Keratinocyte (primary cell): ENCODE results near the gene C2CD3. TPM values are rescaled to one million over a fixed set of nuclear protein-coding genes. Genes with fewer than 3 reads are reported as not detected.

Source experiments
- DNase-seq: peaks from one replicate; pipeline ENCODE4 v3.0.0-alpha.2; 2011; ENCODE audit warnings: low read depth, missing footprints, low spot score
- FAIRE-seq: peaks from 2 replicates; lab custom pipeline; 2011; peaks lifted over from hg19 to GRCh38; lab: Jason Lieb, UNC
- H2AFZ ChIP-seq: 2 replicates; pipeline ENCODE4 v1.6.0; 2012; ENCODE audit warnings: low read length, control low read depth, inconsistent platforms; ENCODE audit not compliant: control insufficient read depth
- H3K27ac ChIP-seq: 2 replicates; pipeline ENCODE4 v1.5.1; 2011; ENCODE audit warnings: low read length; ENCODE audit not compliant: control insufficient read depth, insufficient read depth
- H3K27me3 ChIP-seq: 3 replicates; pipeline ENCODE4 v1.6.0; 2011; ENCODE audit warnings: low read length; ENCODE audit not compliant: control insufficient read depth, insufficient read depth; ENCODE audit errors: extremely low read depth
- H3K36me3 ChIP-seq, 2 experiments: 2 replicates in 1 of 2; 3 replicates in 1 of 2; pipeline ENCODE4 v1.5.1; 2011; ENCODE audit warnings: low read length in 2 of 2, mild to moderate bottlenecking in 1 of 2; ENCODE audit not compliant: control insufficient read depth in 2 of 2, insufficient read depth in 2 of 2; ENCODE audit errors: extremely low read depth in 1 of 2
- H3K4me1 ChIP-seq: 3 replicates; pipeline ENCODE4 v1.5.1; 2011; ENCODE audit warnings: low read length; ENCODE audit not compliant: control insufficient read depth, insufficient read depth; ENCODE audit errors: extremely low read depth
- H3K4me2 ChIP-seq: 3 replicates; pipeline ENCODE4 v1.6.0; 2011; ENCODE audit warnings: low read depth, low read length; ENCODE audit not compliant: control insufficient read depth, insufficient read depth; ENCODE audit errors: extremely low read depth
- H3K4me3 ChIP-seq, 3 experiments: fragments of 200-600 bp in 1 of 3; sonication (generic) in 1 of 3; 2 replicates in 2 of 3; 3 replicates in 1 of 3; pipeline ENCODE4 v1.5.1; 2011 to 2016; ENCODE audit warnings: low read length in 3 of 3, mild to moderate bottlenecking in 3 of 3, control low read depth in 2 of 3, inconsistent platforms in 1 of 3, low read depth in 1 of 3, mixed read lengths in 1 of 3, mixed run types in 1 of 3, moderate library complexity in 1 of 3; ENCODE audit not compliant: control insufficient read depth in 2 of 3, insufficient read depth in 2 of 3; ENCODE audit errors: extremely low read depth in 1 of 3
- H3K79me2 ChIP-seq: 2 replicates; pipeline ENCODE4 v1.6.0; 2012; ENCODE audit warnings: low read length; ENCODE audit not compliant: control insufficient read depth, insufficient read depth
- H3K9ac ChIP-seq: 3 replicates; pipeline ENCODE4 v1.6.0; 2011; ENCODE audit warnings: low read length; ENCODE audit not compliant: control insufficient read depth, insufficient read depth; ENCODE audit errors: extremely low read depth
- H3K9me1 ChIP-seq: 3 replicates; pipeline ENCODE4 v1.6.0; 2011; ENCODE audit warnings: low read length; ENCODE audit not compliant: control insufficient read depth, insufficient read depth; ENCODE audit errors: extremely low read depth
- H3K9me3 ChIP-seq: 2 replicates; pipeline ENCODE4 v1.5.1; 2012; ENCODE audit warnings: low read depth, low read length; ENCODE audit not compliant: control insufficient read depth
- H4K20me1 ChIP-seq: 3 replicates; pipeline ENCODE4 v1.6.0; 2011; ENCODE audit warnings: low read length; ENCODE audit not compliant: control insufficient read depth, insufficient read depth; ENCODE audit errors: extremely low read depth
- CTCF ChIP-seq, 3 experiments: IDR thresholded peaks in 1 of 3; conservative IDR thresholded peaks in 1 of 3; optimal IDR thresholded peaks in 1 of 3; 2 replicates in 2 of 3; 3 replicates in 1 of 3; pipeline versions ENCODE3 to v1.5.1; 2011; ENCODE audit warnings: low read length in 3 of 3, mild to moderate bottlenecking in 3 of 3, moderate library complexity in 2 of 3, control low read depth in 1 of 3, inconsistent platforms in 1 of 3; ENCODE audit not compliant: insufficient read depth in 2 of 3; ENCODE audit errors: extremely low read depth in 1 of 3
- EZH2 ChIP-seq: IDR thresholded peaks from one replicate; pipeline ENCODE4 v1.6.1; 2012; ENCODE audit warnings: inconsistent platforms, mild to moderate bottlenecking, low read length, moderate library complexity
- dilution Hi-C: fragments of 300-500 bp; cut with MboI; formaldehyde crosslinking; loops from one replicate; pipeline ENCODE4 v1.7.0; 2020; ENCODE audit warnings: low sequenced_read_pairs; ENCODE audit not compliant: extremely low pct_ligation_motif_present
- polyA plus RNA-seq, 5 experiments: library from polyadenylated mRNA; depleted of rRNA in 3 of 5; stranded (reverse) in 3 of 5; stranded (forward) in 1 of 5; unstranded in 1 of 5; fragments of >200 nt; gene quantifications; 1 replicate in 1 of 5; 2 replicates in 3 of 5; 3 replicates in 1 of 5; pipeline versions ENCODE4 v1.2.1 to v1.2.3, GENCODE V29; 2011 to 2012; ENCODE audit warnings: missing spikeins in 2 of 5, low read depth in 1 of 5, low replicate concordance in 1 of 5

The C2CD3 gene
- polyA plus RNA-seq, 1 donor (not counting 4 experiments of a cell fraction or from before 2014, with no cell fraction given) = 9.8 TPM

- Histone ChIP-seq H3K27me3 (no peaks in the 10 kb centered on the region), H4K20me1 (no peaks in the 10 kb centered on the region), H3K4me1 (no peaks in the 10 kb centered on the region), H3K4me3 (no peak overlapping the region), H3K9me1 (no peaks in the 10 kb centered on the region), H3K79me2 (no peaks in the 10 kb centered on the region), H3K27ac (no peak overlapping the region), H2AFZ (no peak overlapping the region), H3K36me3 (no peaks in the 10 kb centered on the region), H3K9ac (no peak overlapping the region), H3K4me2 (no peak overlapping the region), H3K9me3 (no peaks in the 10 kb centered on the region)
- DNase-seq = no peak
- FAIRE-seq = no peak
- TF ChIP-seq EZH2 (no peak), CTCF (optimal IDR thresholded peaks at IDR 0.05 in 1 of 3, IDR thresholded peaks at IDR 0.05 in 1 of 3, conservative IDR thresholded peaks at IDR 0.05 in 1 of 3; ENCODE audit: extremely low read depth in 1 of 3, insufficient read depth in 2 of 3, low read length in 3 of 3) (no peak)
- dilution Hi-C loops = no loop called here
Measured at GRCh38 chr11:73995731-73996130, 175.1 kb downstream of the C2CD3 start.

- no peak for DNase-seq
- no peak overlapping the region for H3K9ac ChIP-seq
- H3K27me3 ChIP-seq = no peaks in the 10 kb centered on the region
- FAIRE-seq = no peak
- H3K4me1 ChIP-seq = no peaks in the 10 kb centered on the region
- H3K27ac ChIP-seq = no peak overlapping the region
- TF ChIP-seq EZH2 (no peak), CTCF (optimal IDR thresholded peaks at IDR 0.05 in 1 of 3, IDR thresholded peaks at IDR 0.05 in 1 of 3, conservative IDR thresholded peaks at IDR 0.05 in 1 of 3; ENCODE audit: extremely low read depth in 1 of 3, insufficient read depth in 2 of 3, low read length in 3 of 3) (no peak)
- H3K79me2 ChIP-seq = no peaks in the 10 kb centered on the region
- H3K36me3 ChIP-seq = no peaks in the 10 kb centered on the region
- H3K9me3 ChIP-seq = no peaks in the 10 kb centered on the region
- dilution Hi-C loops = no loop called here
- no peaks in the 10 kb centered on the region for H3K9me1 ChIP-seq
- no peak overlapping the region for H3K4me3 ChIP-seq
- no peak overlapping the region for H2AFZ ChIP-seq
- no peaks in the 10 kb centered on the region for H4K20me1 ChIP-seq
- no peak overlapping the region for H3K4me2 ChIP-seq
Measured at GRCh38 chr11:73995247-73995646, 175.6 kb downstream of the C2CD3 start.
